ENCODE results near the gene DMRT2.

The DMRT2 gene

GRCh38 chr9:1044643-1045042, 5.5 kb upstream of the DMRT2 start:
- Histone ChIP-seq H3K9ac (no peak overlapping the region), H3K9me3 (ENCODE audit: control insufficient read depth, low read length) (no peaks in the 10 kb centered on the region), H3K79me2 (no peaks in the 10 kb centered on the region), H3K4me3 (ENCODE audit: low read depth, low read length) (no peak overlapping the region), H3K27me3 (ENCODE audit: control insufficient read depth, insufficient read depth, low read length) (no peaks in the 10 kb centered on the region), H2AFZ (no peak overlapping the region), H3K36me3 (ENCODE audit: control insufficient read depth, insufficient read depth, low read length) (no peaks in the 10 kb centered on the region), H3K4me1 (no peaks in the 10 kb centered on the region), H3K27ac (no peak overlapping the region), H3K4me2 (ENCODE audit: low read length) (no peak overlapping the region)
- TF ChIP-seq CTCF (IDR thresholded peaks at IDR 0.05), result no peak

- Histone ChIP-seq H3K4me1 (no peaks in the 10 kb centered on the region), H3K4me3 (ENCODE audit: low read depth, low read length) (no peak overlapping the region), H2AFZ (no peak overlapping the region), H3K9me3 (ENCODE audit: control insufficient read depth, low read length) (no peaks in the 10 kb centered on the region), H3K27ac (no peak overlapping the region), H3K79me2 (peaks cover 8% of the 10 kb centered on the region), H3K9ac (no peak overlapping the region), H3K36me3 (ENCODE audit: control insufficient read depth, insufficient read depth, low read length) (no peaks in the 10 kb centered on the region), H3K27me3 (ENCODE audit: control insufficient read depth, insufficient read depth, low read length) (no peaks in the 10 kb centered on the region), H3K4me2 (ENCODE audit: low read length) (no peak overlapping the region)
- TF ChIP-seq CTCF (IDR thresholded peaks at IDR 0.05), result no peak
Measured at GRCh38 chr9:1046639-1047572, 3.3 kb upstream of the DMRT2 start.

GRCh38 chr9:1047591-1048230, 2.4 kb upstream of the DMRT2 start:
- TF ChIP-seq CTCF (IDR thresholded peaks at IDR 0.05), result no peak
- H3K4me1 ChIP-seq, result no peaks in the 10 kb centered on the region

GRCh38 chr9:1048231-1048619, 1.9 kb upstream of the DMRT2 start:
- Histone ChIP-seq H3K27me3 (ENCODE audit: control insufficient read depth, insufficient read depth, low read length) (no peaks in the 10 kb centered on the region), H3K79me2 (peaks cover 12% of the 10 kb centered on the region), H3K9ac (no peak overlapping the region), H3K4me2 (ENCODE audit: low read length) (no peak overlapping the region), H2AFZ (peak overlapping the region; percentile 72), H3K4me3 (ENCODE audit: low read depth, low read length) (no peak overlapping the region), H3K27ac (peak overlapping the region; percentile 96), H3K36me3 (ENCODE audit: control insufficient read depth, insufficient read depth, low read length) (no peaks in the 10 kb centered on the region), H3K4me1 (no peaks in the 10 kb centered on the region), H3K9me3 (ENCODE audit: control insufficient read depth, low read length) (no peaks in the 10 kb centered on the region)
- TF ChIP-seq CTCF (IDR thresholded peaks at IDR 0.05), result no peak

More at GRCh38 chr9:1047591-1048230, 2.4 kb upstream of the DMRT2 start:
- peak overlapping the region; percentile 72 for H2AFZ ChIP-seq
- H3K4me2 ChIP-seq (ENCODE audit: low read length), result no peak overlapping the region
- no peaks in the 10 kb centered on the region for H3K27me3 ChIP-seq (ENCODE audit: control insufficient read depth, insufficient read depth, low read length)
- H3K4me3 ChIP-seq (ENCODE audit: low read depth, low read length), result no peak overlapping the region
- no peaks in the 10 kb centered on the region for H3K9me3 ChIP-seq (ENCODE audit: control insufficient read depth, low read length)
- H3K79me2 ChIP-seq, result peaks cover 8% of the 10 kb centered on the region
- H3K9ac ChIP-seq, result no peak overlapping the region
- H3K36me3 ChIP-seq (ENCODE audit: control insufficient read depth, insufficient read depth, low read length), result no peaks in the 10 kb centered on the region
- H3K27ac ChIP-seq, result peak overlapping the region; percentile 96

Data from parathyroid adenoma (tissue), 2 donors.